K562 (cell line): ENCODE measurements around the gene PTGR2. TPM values are rescaled to one million over a fixed set of nuclear protein-coding genes. Genes with fewer than 3 reads are reported as not detected.

Experiments
- ATAC-seq: fragments of 200-7000 bp; cut with Tn5 transposase; 3 replicates; pipeline ENCODE4 v1.9.1; 2020; ENCODE audit warnings: moderate library complexity
- BruUV-seq: library from RNA; stranded (reverse); fragments of 400-500 nt; replicated peaks from 2 replicates; lab custom pipeline; 2021; lab: Mats Ljungman, UMichigan
- CTCF ChIA-PET: fragments of 300-600 bp; formaldehyde crosslinking; extraction: SDS; loops from one replicate; lab custom pipeline; 2021; ENCODE audit warnings: low intra/inter-chr PET ratio; lab: Yijun Ruan, JAX
- POLR2A ChIA-PET: fragments of 300-600, 350-650 bp; sonication (Branson Sonifier 250); formaldehyde crosslinking; extraction: SDS; loops from one replicate; lab custom pipeline; 2021; ENCODE audit warnings: antibody characterized with exemption, inconsistent platforms; lab: Yijun Ruan, JAX
- DNase-seq, 4 experiments: peaks; one replicate each; pipeline versions ENCODE4 v3.0.0 to v3.0.0-alpha.2; 2011 to 2018; ENCODE audit warnings: low spot score in 3 of 4, mixed read lengths in 3 of 4; ENCODE audit errors: extremely low read depth in 1 of 4
- FAIRE-seq: peaks from 2 replicates; lab custom pipeline; 2011; peaks lifted over from hg19 to GRCh38; lab: Jason Lieb, UNC
- H2AFZ ChIP-seq: 2 replicates; pipeline ENCODE4 v1.6.0; 2011; ENCODE audit warnings: low read depth, low read length, control low read depth, inconsistent platforms
- H3K27ac ChIP-seq: fragments of 200-600 bp; 3 replicates; pipeline ENCODE4 v1.8.0; 2011; ENCODE audit warnings: low read depth, mild to moderate bottlenecking, control low read depth, inconsistent platforms, low read length, moderate library complexity, mixed read lengths; ENCODE audit errors: extremely low read depth
- H3K27me3 ChIP-seq, 2 experiments: fragments of 300-600 bp in 1 of 2; 2 replicates in 1 of 2; 3 replicates in 1 of 2; pipeline versions ENCODE4 v1.6.0 to v1.8.0; 2011; ENCODE audit warnings: inconsistent platforms in 2 of 2, low read length in 2 of 2, mild to moderate bottlenecking in 1 of 2, mixed read lengths in 1 of 2, moderate library complexity in 1 of 2; ENCODE audit not compliant: control insufficient read depth in 2 of 2, insufficient read depth in 2 of 2
- H3K36me3 ChIP-seq: fragments of 300-600 bp; 3 replicates; pipeline ENCODE4 v1.8.0; 2011; ENCODE audit warnings: mild to moderate bottlenecking, low read length, inconsistent platforms; ENCODE audit not compliant: control insufficient read depth, insufficient read depth
- H3K4me1 ChIP-seq, 2 experiments: fragments of 200-600 bp in 1 of 2; replicated peaks in 1 of 2; 2 replicates in 1 of 2; 3 replicates in 1 of 2; pipeline versions ENCODE4 v1.5.1 to v1.8.0; 2011; ENCODE audit warnings: inconsistent platforms in 2 of 2, low read length in 2 of 2, mild to moderate bottlenecking in 1 of 2, mixed read lengths in 1 of 2, moderate library complexity in 1 of 2; ENCODE audit not compliant: control insufficient read depth in 2 of 2, insufficient read depth in 2 of 2
- H3K4me2 ChIP-seq: 2 replicates; pipeline ENCODE4 v1.6.1; 2011; ENCODE audit warnings: low read length, control low read depth, inconsistent platforms, mixed read lengths; ENCODE audit not compliant: insufficient read depth
- H3K4me3 ChIP-seq: fragments of 200-600 bp; sonication (generic), shearing (Covaris generic); 2 replicates; pipeline ENCODE4 v1.5.1; 2016; ENCODE audit warnings: control low read depth, inconsistent platforms
- H3K79me2 ChIP-seq: fragments of 200-600 bp; 3 replicates; pipeline ENCODE4 v1.8.0; 2011; ENCODE audit warnings: low read length, inconsistent platforms; ENCODE audit not compliant: control insufficient read depth, insufficient read depth
- H3K9ac ChIP-seq, 2 experiments: 2 replicates each; pipeline versions ENCODE4 v1.6.0 to v1.6.1; 2011; ENCODE audit warnings: low read depth in 2 of 2, low read length in 2 of 2, control low read depth in 1 of 2, inconsistent platforms in 1 of 2, mild to moderate bottlenecking in 1 of 2, mixed read lengths in 1 of 2; ENCODE audit not compliant: insufficient read depth in 1 of 2
- H3K9me1 ChIP-seq: one replicate; pipeline ENCODE4 v1.6.0; 2011; ENCODE audit warnings: inconsistent platforms, mild to moderate bottlenecking, low read length, moderate library complexity; ENCODE audit not compliant: control insufficient read depth, insufficient read depth
- H3K9me3 ChIP-seq: replicated peaks from 2 replicates; pipeline ENCODE4 v1.5.1; 2011; ENCODE audit warnings: low read depth, low read length, inconsistent platforms; ENCODE audit not compliant: control insufficient read depth, insufficient read depth
- H4K20me1 ChIP-seq: replicated peaks from 2 replicates; pipeline ENCODE4 v1.6.1; 2011; ENCODE audit warnings: low read length, inconsistent platforms, mixed read lengths; ENCODE audit not compliant: control insufficient read depth, insufficient read depth
- CCAR2 ChIP-seq: fragments of 200-400 bp; formaldehyde crosslinking; IDR thresholded peaks from 2 replicates; pipeline ENCODE4 v1.6.1; 2017; ENCODE audit warnings: mild to moderate bottlenecking, low read depth, low read length
- HSF4 ChIP-seq: fragments of 250-450 bp; sonication (Bioruptor Pico); IDR thresholded peaks from 2 replicates; pipeline ENCODE4 v2.1.2; 2022; ENCODE audit warnings: mild to moderate bottlenecking, moderate library complexity, borderline replicate concordance
- KHSRP ChIP-seq: fragments of 450-650 bp; IDR thresholded peaks from 2 replicates; pipeline ENCODE4 v1.6.1; 2017
- NCOA1 ChIP-seq: fragments of 450-650 bp; IDR thresholded peaks from 2 replicates; pipeline ENCODE4 v1.6.1; 2016; ENCODE audit warnings: low read depth
- POLR2A ChIP-seq: fragments of 450-650 bp; conservative IDR thresholded peaks from 2 replicates; pipeline ENCODE4 v1.6.1; 2016
- RBBP5 ChIP-seq: fragments of 200-600 bp; sonication (generic); IDR thresholded peaks from 2 replicates; pipeline ENCODE4 v1.6.1; 2012; ENCODE audit warnings: borderline replicate concordance, mild to moderate bottlenecking, low read length, control low read depth, inconsistent platforms; ENCODE audit not compliant: insufficient read depth, poor library complexity, severe bottlenecking
- STAT5B ChIP-seq: fragments of 250-450 bp; sonication (Bioruptor Pico); IDR thresholded peaks from 2 replicates; pipeline ENCODE4 v1.8.0; 2021; ENCODE audit warnings: mild to moderate bottlenecking, inconsistent platforms
- ZNF224 ChIP-seq: sonication (generic); formaldehyde crosslinking; IDR thresholded peaks from 2 replicates; pipeline ENCODE4 v1.8.0; 2022; ENCODE audit warnings: mild to moderate bottlenecking, missing genetic modification reagents
- WGBS: fragments of 100-300 bp; shearing (Covaris generic); methylation state at CpG from one replicate; pipeline ENCODE4 v1.1.6; 2016; ENCODE audit warnings: low coverage, mixed read lengths; ENCODE audit not compliant: insufficient coverage; ENCODE audit errors: missing lambda C conversion rate; 5-methylcytosine and 5-hydroxymethylcytosine counted together
- in situ Hi-C: fragments of 300-500 bp; cut with MboI; formaldehyde crosslinking; loops from 4 replicates; pipeline ENCODE4 v1.15.0; 2018; ENCODE audit warnings: inconsistent platforms, mixed read lengths
- intact Hi-C: fragments of 100-400 bp; cut with micrococcal nuclease; formaldehyde crosslinking; loops from 2 replicates; pipeline ENCODE4 v1.14.2; 2022
- polyA plus RNA-seq, 8 experiments: library from polyadenylated mRNA; depleted of rRNA in 4 of 8; stranded (reverse) in 5 of 8; unstranded in 3 of 8; fragments of >200 nt; fragmentation: Nextera tagmentation in 2 of 8; fragmentation: Illumina TruSeq in 1 of 8; extraction: Ambion mirVana in 2 of 8; extraction: Trizol in 1 of 8; gene quantifications; 2 replicates each; pipeline versions ENCODE4 v1.2.1 to v1.2.3, GENCODE V29; 2011 to 2014; ENCODE audit warnings: inconsistent platforms in 1 of 8, missing spikeins in 1 of 8
- total RNA-seq, 7 experiments: library from RNA; depleted of rRNA in 6 of 7; stranded (reverse); fragments of >200 nt in 6 of 7; fragmentation: Illumina TruSeq in 2 of 7; extraction: Trizol in 2 of 7; gene quantifications; 2 replicates each; pipeline versions ENCODE4 v1.2.1 to v1.2.3, GENCODE V29; 2011 to 2021; ENCODE audit warnings: low replicate concordance in 1 of 7
- TF ChIP-seq, protein P1 (sequence below): fragments of 450-650 bp; formaldehyde crosslinking; IDR thresholded peaks from 2 replicates; pipeline ENCODE4 v1.4.0; 2020; ENCODE audit warnings: mild to moderate bottlenecking, moderate library complexity
- TF ChIP-seq, protein P2 (sequence below): fragments of 450-650 bp; formaldehyde crosslinking; IDR thresholded peaks from 2 replicates; pipeline ENCODE4 v1.4.0; 2020; ENCODE audit warnings: mild to moderate bottlenecking, moderate library complexity
- TF ChIP-seq, protein P3 (sequence below): fragments of 250-450 bp; sonication (Bioruptor Pico); IDR thresholded peaks from 2 replicates; pipeline ENCODE4 v1.4.0; 2020; ENCODE audit warnings: mild to moderate bottlenecking

The PTGR2 gene
- total and polyA plus RNA-seq, 9 of the 15 experiments (the other 6 are each of a cell fraction or from before 2014, with no cell fraction given): 7.4 to 23.0 (median 13.0) TPM

DNA sequence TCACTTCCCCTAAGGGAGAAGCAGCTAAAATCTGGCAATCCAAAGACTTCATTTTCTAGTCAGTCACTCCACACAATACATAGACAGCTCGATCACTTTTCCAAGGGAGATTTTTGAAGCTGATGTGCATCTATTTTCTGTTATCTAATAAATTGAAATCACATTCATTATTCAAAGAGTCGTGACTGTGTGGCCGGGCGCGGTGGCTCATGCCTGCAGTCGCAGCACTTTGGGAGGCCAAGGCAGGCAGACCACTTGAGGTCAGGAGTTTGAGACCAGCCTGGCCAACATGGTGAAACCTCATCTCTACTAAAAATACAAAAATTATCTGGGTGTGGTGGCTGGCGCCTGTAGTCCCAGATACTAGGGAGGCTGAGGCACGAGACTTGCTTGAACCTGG, 27.1 kb upstream of the PTGR2 start:
- intact Hi-C loops: loop anchor here (2.0 kb wide), 1 partner anchor 38 kb away; no protein-coding TSS in a partner anchor
- Histone ChIP-seq H3K9ac (no peak overlapping the region), H3K4me1 (peaks cover 0 to 4% of the 10 kb centered on the region in 2 experiments; a peak in 2 of 5 replicates), H3K36me3 (no peaks in the 10 kb centered on the region), H3K9me3 (no peaks in the 10 kb centered on the region), H4K20me1 (no peaks in the 10 kb centered on the region), H3K9me1 (no peaks in the 10 kb centered on the region), H3K4me3 (no peak overlapping the region), H3K79me2 (no peaks in the 10 kb centered on the region), H2AFZ (no peak overlapping the region), H3K27me3 (no peaks in the 10 kb centered on the region), H3K27ac (no peak overlapping the region), H3K4me2 (no peak overlapping the region)
- BruUV-seq: no TSS peak
- DNase-seq: no peak
- no peak for FAIRE-seq
- ChIA-PET CTCF (interaction anchor here (1.5 to 3.3 kb wide), 2 partner anchors 64 to 96 kb away, joined by 3 to 20 read pairs; a partner anchor contains a TSS), POLR2A (no interaction called here)
- no peak for ATAC-seq
- in situ Hi-C loops: no loop called here
- 80% methylated on average over 7 of the region's 8 CpGs for WGBS
- no peak for TF ChIP-seq RBBP5
- TF ChIP-seq, protein P1, sequence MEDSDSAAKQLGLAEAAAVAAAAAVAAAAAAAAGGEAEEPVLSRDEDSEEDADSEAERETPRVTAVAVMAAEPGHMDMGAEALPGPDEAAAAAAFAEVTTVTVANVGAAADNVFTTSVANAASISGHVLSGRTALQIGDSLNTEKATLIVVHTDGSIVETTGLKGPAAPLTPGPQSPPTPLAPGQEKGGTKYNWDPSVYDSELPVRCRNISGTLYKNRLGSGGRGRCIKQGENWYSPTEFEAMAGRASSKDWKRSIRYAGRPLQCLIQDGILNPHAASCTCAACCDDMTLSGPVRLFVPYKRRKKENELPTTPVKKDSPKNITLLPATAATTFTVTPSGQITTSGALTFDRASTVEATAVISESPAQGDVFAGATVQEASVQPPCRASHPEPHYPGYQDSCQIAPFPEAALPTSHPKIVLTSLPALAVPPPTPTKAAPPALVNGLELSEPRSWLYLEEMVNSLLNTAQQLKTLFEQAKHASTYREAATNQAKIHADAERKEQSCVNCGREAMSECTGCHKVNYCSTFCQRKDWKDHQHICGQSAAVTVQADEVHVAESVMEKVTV (CRISPR knock-in tag): no peak
- TF ChIP-seq, protein P2, sequence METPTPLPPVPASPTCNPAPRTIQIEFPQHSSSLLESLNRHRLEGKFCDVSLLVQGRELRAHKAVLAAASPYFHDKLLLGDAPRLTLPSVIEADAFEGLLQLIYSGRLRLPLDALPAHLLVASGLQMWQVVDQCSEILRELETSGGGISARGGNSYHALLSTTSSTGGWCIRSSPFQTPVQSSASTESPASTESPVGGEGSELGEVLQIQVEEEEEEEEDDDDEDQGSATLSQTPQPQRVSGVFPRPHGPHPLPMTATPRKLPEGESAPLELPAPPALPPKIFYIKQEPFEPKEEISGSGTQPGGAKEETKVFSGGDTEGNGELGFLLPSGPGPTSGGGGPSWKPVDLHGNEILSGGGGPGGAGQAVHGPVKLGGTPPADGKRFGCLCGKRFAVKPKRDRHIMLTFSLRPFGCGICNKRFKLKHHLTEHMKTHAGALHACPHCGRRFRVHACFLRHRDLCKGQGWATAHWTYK (CRISPR knock-in tag): no peak
- TF ChIP-seq ZNF224 (CRISPR knock-in tag): no peak
- no peak for TF ChIP-seq KHSRP
- TF ChIP-seq NCOA1: no peak
- TF ChIP-seq STAT5B: no peak
- no peak for TF ChIP-seq POLR2A
- no peak for TF ChIP-seq HSF4 (CRISPR knock-in tag)
- TF ChIP-seq CCAR2: no peak
- TF ChIP-seq, protein P3, sequence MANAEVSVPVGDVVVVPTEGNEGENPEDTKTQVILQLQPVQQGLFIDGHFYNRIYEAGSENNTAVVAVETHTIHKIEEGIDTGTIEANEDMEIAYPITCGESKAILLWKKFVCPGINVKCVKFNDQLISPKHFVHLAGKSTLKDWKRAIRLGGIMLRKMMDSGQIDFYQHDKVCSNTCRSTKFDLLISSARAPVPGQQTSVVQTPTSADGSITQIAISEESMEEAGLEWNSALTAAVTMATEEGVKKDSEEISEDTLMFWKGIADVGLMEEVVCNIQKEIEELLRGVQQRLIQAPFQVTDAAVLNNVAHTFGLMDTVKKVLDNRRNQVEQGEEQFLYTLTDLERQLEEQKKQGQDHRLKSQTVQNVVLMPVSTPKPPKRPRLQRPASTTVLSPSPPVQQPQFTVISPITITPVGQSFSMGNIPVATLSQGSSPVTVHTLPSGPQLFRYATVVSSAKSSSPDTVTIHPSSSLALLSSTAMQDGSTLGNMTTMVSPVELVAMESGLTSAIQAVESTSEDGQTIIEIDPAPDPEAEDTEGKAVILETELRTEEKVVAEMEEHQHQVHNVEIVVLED (CRISPR knock-in tag): no peak
